ENCODE measurements around the gene AHCYL2. TPM values are rescaled to one million over a fixed set of nuclear protein-coding genes. Genes with fewer than 3 reads are reported as not detected.

AHCYL2 gene
- total RNA-seq, 1 experiment from 2014 or later: 23.2 TPM

DNA sequence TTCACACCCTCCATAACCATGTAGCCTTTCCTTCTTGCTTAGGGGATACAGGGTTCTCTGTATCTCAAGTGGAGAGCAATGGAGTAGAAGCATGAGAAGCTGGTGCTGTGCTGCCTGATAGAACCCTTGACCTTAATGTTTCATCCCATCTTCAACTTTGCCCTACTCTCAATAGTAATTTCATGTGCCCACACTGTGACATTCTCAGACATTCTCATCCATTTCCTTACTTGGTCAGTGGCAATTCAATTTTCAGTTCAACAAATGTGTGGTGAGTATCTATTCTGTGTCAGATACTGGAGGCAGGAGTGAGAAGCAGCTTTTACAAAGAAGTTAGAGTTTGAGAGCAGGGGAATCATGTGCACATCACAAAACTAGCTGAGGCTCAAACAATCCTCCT is 225.5 kb downstream of the AHCYL2 start:
- H3K27ac Mint-ChIP-seq: no peak overlapping the region; a peak in 1 of 7 replicates
- H3K27ac ChIP-seq (ENCODE audit: insufficient read length, low read depth, low read length): no peak overlapping the region
- no peaks in the 10 kb centered on the region for H3K9me3 ChIP-seq (ENCODE audit: control insufficient read depth, low read depth, low read length)
- H4K5ac ChIP-seq (ENCODE audit: insufficient read length, low read depth, low read length): no peak overlapping the region
- H3K4me2 ChIP-seq (ENCODE audit: insufficient read depth, insufficient read length, low read length): no peak overlapping the region
- no peaks in the 10 kb centered on the region for H4K20me1 ChIP-seq (ENCODE audit: control insufficient read depth, insufficient read depth, insufficient read length)
- peaks cover 3% of the 10 kb centered on the region for H3K23me2 ChIP-seq (ENCODE audit: insufficient read length, low read depth, low read length, poor library complexity, severe bottlenecking)
- no peak overlapping the region for H2AFZ ChIP-seq (ENCODE audit: low read length)
- H3K36me3 Mint-ChIP-seq (ENCODE audit: insufficient read depth in 1 of 3, low read depth in 3 of 3): peaks cover 38 to 68% (median 60%) of the 10 kb centered on the region in 3 experiments
- no peak overlapping the region for H2BK12ac ChIP-seq (ENCODE audit: insufficient read length, low read depth, low read length)
- no peaks in the 10 kb centered on the region for H3K79me2 ChIP-seq (ENCODE audit: insufficient read depth, low read length)
- H3K27me3 ChIP-seq (ENCODE audit: insufficient read depth, low read length): no peaks in the 10 kb centered on the region
- no peak for DNase-seq
- H4K91ac ChIP-seq (ENCODE audit: insufficient read length, low read depth, low read length): no peak overlapping the region
- H4K8ac ChIP-seq (replicated peaks; ENCODE audit: insufficient read length, low read depth, low read length): no peak overlapping the region
- H3T11ph ChIP-seq (ENCODE audit: low read length): no peak overlapping the region
- H2BK15ac ChIP-seq (ENCODE audit: low read depth, low read length): no peak overlapping the region
- no peak overlapping the region for H3K14ac ChIP-seq (ENCODE audit: insufficient read depth, low read length)
- H3K9me3 Mint-ChIP-seq: peaks cover 9 to 10% of the 10 kb centered on the region in 2 experiments; a peak in 4 of 5 replicates
- H3K4me3 Mint-ChIP-seq: no peak overlapping the region
- no peaks in the 10 kb centered on the region for H3K79me1 ChIP-seq (ENCODE audit: insufficient read depth, low read depth, low read length, poor library complexity, severe bottlenecking)
- no peak overlapping the region for H3K56ac ChIP-seq (ENCODE audit: insufficient read length, low read depth, low read length)
- no peaks in the 10 kb centered on the region for H3K4me1 ChIP-seq (ENCODE audit: insufficient read depth, low read length)
- no peaks in the 10 kb centered on the region for H3K4me1 Mint-ChIP-seq
- H3K18ac ChIP-seq (ENCODE audit: insufficient read length, low read depth, low read length): no peak overlapping the region
- no peaks in the 10 kb centered on the region for H3K27me3 Mint-ChIP-seq (ENCODE audit: low read depth)
- no peak overlapping the region for H2BK20ac ChIP-seq (ENCODE audit: low read depth, low read length, poor library complexity, severe bottlenecking)
- H2AK5ac ChIP-seq (ENCODE audit: insufficient read length, low read length): no peak overlapping the region
- H3K4ac ChIP-seq (ENCODE audit: low read depth, low read length): no peak overlapping the region
- TF ChIP-seq, protein P1, sequence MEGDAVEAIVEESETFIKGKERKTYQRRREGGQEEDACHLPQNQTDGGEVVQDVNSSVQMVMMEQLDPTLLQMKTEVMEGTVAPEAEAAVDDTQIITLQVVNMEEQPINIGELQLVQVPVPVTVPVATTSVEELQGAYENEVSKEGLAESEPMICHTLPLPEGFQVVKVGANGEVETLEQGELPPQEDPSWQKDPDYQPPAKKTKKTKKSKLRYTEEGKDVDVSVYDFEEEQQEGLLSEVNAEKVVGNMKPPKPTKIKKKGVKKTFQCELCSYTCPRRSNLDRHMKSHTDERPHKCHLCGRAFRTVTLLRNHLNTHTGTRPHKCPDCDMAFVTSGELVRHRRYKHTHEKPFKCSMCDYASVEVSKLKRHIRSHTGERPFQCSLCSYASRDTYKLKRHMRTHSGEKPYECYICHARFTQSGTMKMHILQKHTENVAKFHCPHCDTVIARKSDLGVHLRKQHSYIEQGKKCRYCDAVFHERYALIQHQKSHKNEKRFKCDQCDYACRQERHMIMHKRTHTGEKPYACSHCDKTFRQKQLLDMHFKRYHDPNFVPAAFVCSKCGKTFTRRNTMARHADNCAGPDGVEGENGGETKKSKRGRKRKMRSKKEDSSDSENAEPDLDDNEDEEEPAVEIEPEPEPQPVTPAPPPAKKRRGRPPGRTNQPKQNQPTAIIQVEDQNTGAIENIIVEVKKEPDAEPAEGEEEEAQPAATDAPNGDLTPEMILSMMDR (conservative IDR thresholded peaks at IDR 0.05): no peak
- no peak overlapping the region for H3K23ac ChIP-seq (ENCODE audit: insufficient read length, low read depth, low read length)
- H3K9ac ChIP-seq (ENCODE audit: extremely low read depth, insufficient read length, low read length): no peak overlapping the region
- no peak overlapping the region for H2BK120ac ChIP-seq (ENCODE audit: low read depth, low read length, poor library complexity, severe bottlenecking)
- H2BK5ac ChIP-seq (ENCODE audit: insufficient read length, low read length): no peak overlapping the region

Measured in H9 (cell line).